K562 (cell line): ENCODE data around the gene CTTNBP2NL. TPM values are rescaled to one million over a fixed set of nuclear protein-coding genes. Genes with fewer than 3 reads are reported as not detected.

ENCODE experiments used
- CCAR2 ChIP-seq: fragments of 200-400 bp; formaldehyde crosslinking; IDR thresholded peaks from 2 replicates; pipeline ENCODE4 v1.6.1; 2017; ENCODE audit warnings: mild to moderate bottlenecking, low read depth, low read length
- MXI1 ChIP-seq: IDR thresholded peaks from 2 replicates; pipeline ENCODE4 v1.6.1; 2011; ENCODE audit warnings: low read depth, mild to moderate bottlenecking, improper control_type of control experiment, low read length
- PHTF2 ChIP-seq: fragments of 250-450 bp; sonication (Bioruptor Pico); IDR thresholded peaks from 2 replicates; pipeline ENCODE4 v1.5.0; 2021; ENCODE audit warnings: mild to moderate bottlenecking
- SMARCC2 ChIP-seq: fragments of 450-650 bp; IDR thresholded peaks from 2 replicates; pipeline ENCODE4 v1.6.1; 2017; ENCODE audit warnings: antibody characterized with exemption, moderate library complexity, mild to moderate bottlenecking, low read depth
- YY1 ChIP-seq, 3 experiments: IDR thresholded peaks; 2 replicates each; pipeline ENCODE4 v1.6.1; 2011; ENCODE audit warnings: low read length in 2 of 3, mild to moderate bottlenecking in 2 of 3, moderate library complexity in 2 of 3, borderline replicate concordance in 1 of 3, control low read depth in 1 of 3, low read depth in 1 of 3; ENCODE audit not compliant: insufficient read depth in 3 of 3, insufficient replicate concordance in 2 of 3, control insufficient read depth in 1 of 3, insufficient read length in 1 of 3; ENCODE audit errors: extremely low read depth in 1 of 3
- ZBTB43 ChIP-seq: sonication (generic); formaldehyde crosslinking; IDR thresholded peaks from 2 replicates; pipeline ENCODE4 v1.8.0; 2023; ENCODE audit warnings: mild to moderate bottlenecking, missing genetic modification reagents
- ZNF79 ChIP-seq: fragments of 250-450 bp; sonication (Bioruptor Pico); IDR thresholded peaks from 2 replicates; pipeline ENCODE4 v1.4.0; 2020; ENCODE audit warnings: low read depth, mild to moderate bottlenecking, moderate library complexity
- polyA plus RNA-seq, 8 experiments: library from polyadenylated mRNA; depleted of rRNA in 4 of 8; stranded (reverse) in 5 of 8; unstranded in 3 of 8; fragments of >200 nt; fragmentation: Nextera tagmentation in 2 of 8; fragmentation: Illumina TruSeq in 1 of 8; extraction: Ambion mirVana in 2 of 8; extraction: Trizol in 1 of 8; gene quantifications; 2 replicates each; pipeline versions ENCODE4 v1.2.1 to v1.2.3, GENCODE V29; 2011 to 2014; ENCODE audit warnings: inconsistent platforms in 1 of 8, missing spikeins in 1 of 8
- total RNA-seq, 7 experiments: library from RNA; depleted of rRNA in 6 of 7; stranded (reverse); fragments of >200 nt in 6 of 7; fragmentation: Illumina TruSeq in 2 of 7; extraction: Trizol in 2 of 7; gene quantifications; 2 replicates each; pipeline versions ENCODE4 v1.2.1 to v1.2.3, GENCODE V29; 2011 to 2021; ENCODE audit warnings: low replicate concordance in 1 of 7
- TF ChIP-seq, protein P1 (sequence below), 2 experiments: fragments of 450-650 bp; formaldehyde crosslinking in 1 of 2; IDR thresholded peaks; 2 replicates each; pipeline versions ENCODE4 v1.4.0 to v1.6.1; 2014 to 2020; ENCODE audit warnings: mild to moderate bottlenecking in 2 of 2, borderline replicate concordance in 1 of 2, low read depth in 1 of 2
- TF ChIP-seq, protein P2 (sequence below): fragments of 450-650 bp; conservative IDR thresholded peaks from 2 replicates; pipeline ENCODE4 v1.6.1; 2016; ENCODE audit warnings: missing genetic modification characterization, low read depth, mild to moderate bottlenecking, missing compliant biosample characterization, moderate library complexity

CTTNBP2NL gene
- total and polyA plus RNA-seq, 9 of the 15 experiments (the other 6 are each of a cell fraction or from before 2014, with no cell fraction given), result 0.27 to 1.4 (median 0.62) TPM

GRCh38 chr1:112464501-112464900 lies 68.5 kb downstream of the CTTNBP2NL start (continued):
- TF ChIP-seq, protein P1, sequence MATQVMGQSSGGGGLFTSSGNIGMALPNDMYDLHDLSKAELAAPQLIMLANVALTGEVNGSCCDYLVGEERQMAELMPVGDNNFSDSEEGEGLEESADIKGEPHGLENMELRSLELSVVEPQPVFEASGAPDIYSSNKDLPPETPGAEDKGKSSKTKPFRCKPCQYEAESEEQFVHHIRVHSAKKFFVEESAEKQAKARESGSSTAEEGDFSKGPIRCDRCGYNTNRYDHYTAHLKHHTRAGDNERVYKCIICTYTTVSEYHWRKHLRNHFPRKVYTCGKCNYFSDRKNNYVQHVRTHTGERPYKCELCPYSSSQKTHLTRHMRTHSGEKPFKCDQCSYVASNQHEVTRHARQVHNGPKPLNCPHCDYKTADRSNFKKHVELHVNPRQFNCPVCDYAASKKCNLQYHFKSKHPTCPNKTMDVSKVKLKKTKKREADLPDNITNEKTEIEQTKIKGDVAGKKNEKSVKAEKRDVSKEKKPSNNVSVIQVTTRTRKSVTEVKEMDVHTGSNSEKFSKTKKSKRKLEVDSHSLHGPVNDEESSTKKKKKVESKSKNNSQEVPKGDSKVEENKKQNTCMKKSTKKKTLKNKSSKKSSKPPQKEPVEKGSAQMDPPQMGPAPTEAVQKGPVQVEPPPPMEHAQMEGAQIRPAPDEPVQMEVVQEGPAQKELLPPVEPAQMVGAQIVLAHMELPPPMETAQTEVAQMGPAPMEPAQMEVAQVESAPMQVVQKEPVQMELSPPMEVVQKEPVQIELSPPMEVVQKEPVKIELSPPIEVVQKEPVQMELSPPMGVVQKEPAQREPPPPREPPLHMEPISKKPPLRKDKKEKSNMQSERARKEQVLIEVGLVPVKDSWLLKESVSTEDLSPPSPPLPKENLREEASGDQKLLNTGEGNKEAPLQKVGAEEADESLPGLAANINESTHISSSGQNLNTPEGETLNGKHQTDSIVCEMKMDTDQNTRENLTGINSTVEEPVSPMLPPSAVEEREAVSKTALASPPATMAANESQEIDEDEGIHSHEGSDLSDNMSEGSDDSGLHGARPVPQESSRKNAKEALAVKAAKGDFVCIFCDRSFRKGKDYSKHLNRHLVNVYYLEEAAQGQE (IDR thresholded peaks at IDR 0.05; ENCODE audit: borderline replicate concordance), result no peak
- TF ChIP-seq, protein P1 (CRISPR knock-in tag; IDR thresholded peaks at IDR 0.05; ENCODE audit: low read depth), result no peak
- TF ChIP-seq PHTF2 (CRISPR knock-in tag) (no peak), CCAR2 (no peak), ZNF79 (CRISPR knock-in tag) (no peak), MXI1 (no peak), YY1 (IDR thresholded peaks at IDR 0.05; ENCODE audit: borderline replicate concordance in 1 of 3, control insufficient read depth in 1 of 3, extremely low read depth in 1 of 3, insufficient read depth in 3 of 3, insufficient read length in 1 of 3, insufficient replicate concordance in 2 of 3, low read depth in 1 of 3, low read length in 2 of 3) (no peak), ZBTB43 (CRISPR knock-in tag) (no peak), SMARCC2 (no peak)
- TF ChIP-seq, protein P2, sequence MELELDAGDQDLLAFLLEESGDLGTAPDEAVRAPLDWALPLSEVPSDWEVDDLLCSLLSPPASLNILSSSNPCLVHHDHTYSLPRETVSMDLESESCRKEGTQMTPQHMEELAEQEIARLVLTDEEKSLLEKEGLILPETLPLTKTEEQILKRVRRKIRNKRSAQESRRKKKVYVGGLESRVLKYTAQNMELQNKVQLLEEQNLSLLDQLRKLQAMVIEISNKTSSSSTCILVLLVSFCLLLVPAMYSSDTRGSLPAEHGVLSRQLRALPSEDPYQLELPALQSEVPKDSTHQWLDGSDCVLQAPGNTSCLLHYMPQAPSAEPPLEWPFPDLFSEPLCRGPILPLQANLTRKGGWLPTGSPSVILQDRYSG (tag), result no peak
- TF ChIP-seq, all 486 proteins: peak for 0
